Breast epithelium (tissue), 3 donors: ENCODE results near the gene TXNL1.

Experiments used
- CTCF ChIP-seq, 3 donors: fragments of 450-650 bp; IDR thresholded peaks; one replicate each; pipeline ENCODE4 v1.5.1; 2016 to 2017; ENCODE audit warnings: antibody characterized with exemption in 3 of 3, mild to moderate bottlenecking in 3 of 3, moderate library complexity in 3 of 3
- POLR2A ChIP-seq: fragments of 450-650 bp; IDR thresholded peaks from one replicate; pipeline ENCODE4 v1.6.1; 2016; ENCODE audit warnings: antibody characterized with exemption, mild to moderate bottlenecking, moderate library complexity
- POLR2AphosphoS5 ChIP-seq, 3 donors: sonication (generic); formaldehyde crosslinking; IDR thresholded peaks; one replicate each; pipeline ENCODE4 v1.6.1; 2017; ENCODE audit warnings: antibody characterized with exemption in 3 of 3

DNA sequence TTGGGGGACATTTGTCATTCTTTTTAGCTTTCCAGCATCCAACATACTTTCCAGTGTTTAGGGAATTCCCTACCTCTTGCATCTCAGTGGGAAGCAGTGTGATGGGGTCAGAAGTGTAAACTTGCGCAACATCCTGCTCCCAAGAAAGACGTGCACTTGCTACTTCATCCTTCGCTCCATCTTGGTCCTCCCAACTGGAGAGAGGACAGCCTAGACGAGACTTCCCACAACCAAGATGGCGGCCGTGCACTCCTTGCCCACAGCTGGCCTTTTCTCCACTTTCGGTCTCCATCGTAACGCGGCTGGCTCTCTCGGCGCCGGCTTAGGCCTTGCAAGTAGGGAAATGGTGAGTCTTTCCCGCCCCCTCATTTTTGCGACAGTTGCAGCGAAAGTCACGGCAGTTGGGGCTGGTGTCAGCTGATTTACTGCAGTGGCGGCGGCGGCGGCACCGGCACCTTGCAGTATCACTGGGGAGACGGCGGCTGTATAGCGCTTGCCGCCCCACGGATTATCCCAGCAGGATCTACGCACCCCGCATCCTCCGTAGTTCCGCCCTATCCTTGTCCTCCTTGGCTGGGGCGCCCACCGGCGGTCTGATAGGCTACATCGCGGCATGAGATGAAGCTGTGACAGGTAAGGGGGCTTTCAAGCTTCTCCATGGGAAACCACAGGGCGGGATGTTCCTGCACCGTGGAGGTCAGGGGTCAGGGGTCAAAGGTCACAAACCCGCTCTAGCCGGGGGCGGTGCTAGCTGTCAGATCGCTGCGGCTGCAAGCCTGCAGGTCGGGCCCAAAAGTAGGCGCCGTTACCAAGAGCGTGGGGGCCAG is 12.8 kb upstream of the TXNL1 start, which contains the start of gene WDR7:
- TF ChIP-seq CTCF (IDR thresholded peaks at IDR 0.05) (no peak), POLR2AphosphoS5 (IDR thresholded peaks at IDR 0.05) (peak; percentile 16 to 60 (median 57)), POLR2A (no peak)
